HepG2 (cell line): ENCODE measurements around the gene SLC38A8.

Experiments
- CTCF ChIP-seq: sonication (generic); formaldehyde crosslinking; IDR thresholded peaks from 2 replicates; pipeline ENCODE4 v1.5.0; 2020; ENCODE audit warnings: mild to moderate bottlenecking, missing genetic modification reagents, moderate library complexity
- DZIP1 ChIP-seq: sonication (generic); formaldehyde crosslinking; IDR thresholded peaks from 2 replicates; pipeline ENCODE4 v1.5.0; 2020; ENCODE audit warnings: mild to moderate bottlenecking, missing genetic modification reagents
- E2F5 ChIP-seq: sonication (generic); formaldehyde crosslinking; conservative IDR thresholded peaks from 2 replicates; pipeline ENCODE4 v1.4.0; 2020; ENCODE audit warnings: missing genetic modification reagents
- EP300 ChIP-seq, 3 experiments: sonication (generic) in 1 of 3; formaldehyde crosslinking in 1 of 3; IDR thresholded peaks; 2 replicates each; pipeline versions ENCODE4 v1.5.1 to v1.6.1; 2011 to 2020; ENCODE audit warnings: low read depth in 2 of 3, low read length in 2 of 3, borderline replicate concordance in 1 of 3, improper control_type of control experiment in 1 of 3, mild to moderate bottlenecking in 1 of 3, missing genetic modification reagents in 1 of 3, moderate library complexity in 1 of 3
- EZH2 ChIP-seq: conservative IDR thresholded peaks from 2 replicates; pipeline ENCODE4 v1.6.1; 2012; ENCODE audit warnings: mild to moderate bottlenecking, low read depth, low read length, moderate library complexity
- GATAD2A ChIP-seq: IDR thresholded peaks from 2 replicates; pipeline ENCODE4 v1.6.1; 2016
- KLF6 ChIP-seq: IDR thresholded peaks from 2 replicates; pipeline ENCODE4 v1.8.0; 2016; ENCODE audit warnings: missing biosample characterization, missing genetic modification reagents
- PAXIP1 ChIP-seq: sonication (generic); formaldehyde crosslinking; conservative IDR thresholded peaks from 2 replicates; pipeline ENCODE4 v1.4.0; 2020; ENCODE audit warnings: mild to moderate bottlenecking, missing genetic modification reagents, moderate library complexity
- ZMYM3 ChIP-seq: sonication (generic); formaldehyde crosslinking; IDR thresholded peaks from 2 replicates; pipeline ENCODE4 v1.5.1; 2020; ENCODE audit warnings: mild to moderate bottlenecking, missing genetic modification reagents
- ZNF317 ChIP-seq: sonication (generic); formaldehyde crosslinking; IDR thresholded peaks from 2 replicates; pipeline ENCODE4 v1.5.0; 2020; ENCODE audit warnings: mild to moderate bottlenecking, missing genetic modification reagents
- ZNF335 ChIP-seq: sonication (generic); formaldehyde crosslinking; IDR thresholded peaks from 2 replicates; pipeline ENCODE4 v1.4.0; 2020; ENCODE audit warnings: missing genetic modification reagents
- ZNF674 ChIP-seq: sonication (generic); formaldehyde crosslinking; IDR thresholded peaks from 2 replicates; pipeline ENCODE4 v1.5.0; 2020; ENCODE audit warnings: low read depth, mild to moderate bottlenecking, missing genetic modification reagents

- TF ChIP-seq ZNF335 (CRISPR knock-in tag) (no peak), CTCF (no peak), ZNF674 (CRISPR knock-in tag) (no peak), KLF6 (CRISPR knock-in tag) (no peak), PAXIP1 (CRISPR knock-in tag) (no peak), EP300 (IDR thresholded peaks at IDR 0.05; ENCODE audit: low read depth in 2 of 2, low read length in 2 of 2) (no peak), EP300 (CRISPR knock-in tag; IDR thresholded peaks at IDR 0.05; ENCODE audit: borderline replicate concordance) (no peak), EZH2 (no peak), E2F5 (CRISPR knock-in tag) (no peak), DZIP1 (CRISPR knock-in tag) (no peak), ZMYM3 (no peak), GATAD2A (CRISPR knock-in tag) (no peak), ZNF317 (CRISPR knock-in tag) (no peak)
Observed at GRCh38 chr16:84024854-84025253, 17.7 kb downstream of the SLC38A8 start.
